T1000 (cell line): Measurements from ENCODE around the gene LEFTY1.
A peak's percentile ranks its signal among the peaks of the same experiment; 100 is the strongest.
"Not testable (repeated sequence)": the region's sequence is repeated elsewhere in the genome, so short reads cannot be mapped to it uniquely, and the experiment has no call there.

Source experiments
- DNase-seq: peaks from one replicate; lab custom pipeline; 2025; ENCODE audit warnings: mixed read lengths; lab: John Stamatoyannopoulos, UW

LEFTY1 gene

GRCh38 chr1:225887554-225888288 lies 1.2 kb downstream of the LEFTY1 start:
- DNase-seq = not testable (repeated sequence)

- no peak for DNase-seq
These were observed 2.0 kb downstream of the LEFTY1 start for GRCh38 chr1:225887030-225887314.

GRCh38 chr1:225886159-225887029 lies 2.6 kb downstream of the LEFTY1 start:
- DNase-seq = no peak

GRCh38 chr1:225885336-225885735 lies 3.6 kb downstream of the LEFTY1 start:
- no peak for DNase-seq

- DNase-seq = no peak
These were observed 5.2 kb downstream of the LEFTY1 start for GRCh38 chr1:225883616-225884265.

GRCh38 chr1:225882694-225883615 lies 6.0 kb downstream of the LEFTY1 start:
- no peak for DNase-seq

- DNase-seq = peak; percentile 78
These were observed 6.8 kb downstream of the LEFTY1 start, which contains the start of gene TMEM63A for GRCh38 chr1:225881959-225882693. TMEM63A (minus strand) TSS chr1:225882380; CDS start chr1:225877580, 4,800 bp downstream.

- no peak for DNase-seq
These were observed 7.6 kb downstream of the LEFTY1 start for GRCh38 chr1:225881081-225881958.

- no peak for DNase-seq
These were observed 8.3 kb downstream of the LEFTY1 start for GRCh38 chr1:225880636-225881035.

GRCh38 chr1:225880222-225880588 lies 8.7 kb downstream of the LEFTY1 start:
- no peak for DNase-seq

- no peak for DNase-seq
These were observed 9.3 kb downstream of the LEFTY1 start for GRCh38 chr1:225879521-225880221.

GRCh38 chr1:225878282-225878681 lies 10.7 kb downstream of the LEFTY1 start:
- no peak for DNase-seq

GRCh38 chr1:225877580-225877979 lies 11.4 kb downstream of the LEFTY1 start:
- DNase-seq = no peak

- DNase-seq = no peak
These were observed 11.9 kb downstream of the LEFTY1 start for GRCh38 chr1:225876900-225877510.

- DNase-seq = no peak
These were observed 13.7 kb downstream of the LEFTY1 start for GRCh38 chr1:225875044-225875815.

GRCh38 chr1:225874431-225874830 lies 14.5 kb downstream of the LEFTY1 start:
- DNase-seq = no peak

- DNase-seq = no peak
These were observed 15.6 kb downstream of the LEFTY1 start for GRCh38 chr1:225873281-225873850.

GRCh38 chr1:225872075-225872430 lies 16.9 kb downstream of the LEFTY1 start:
- no peak for DNase-seq
